Measurements from ENCODE around the gene TMEM120B.
"Not testable (repeated sequence)": the region's sequence is repeated elsewhere in the genome, so short reads cannot be mapped to it uniquely, and the experiment has no call there.

The TMEM120B gene

GRCh38 chr12:121751749-121752351 is 39.3 kb downstream of the TMEM120B start:
- TF ChIP-seq, protein P1, sequence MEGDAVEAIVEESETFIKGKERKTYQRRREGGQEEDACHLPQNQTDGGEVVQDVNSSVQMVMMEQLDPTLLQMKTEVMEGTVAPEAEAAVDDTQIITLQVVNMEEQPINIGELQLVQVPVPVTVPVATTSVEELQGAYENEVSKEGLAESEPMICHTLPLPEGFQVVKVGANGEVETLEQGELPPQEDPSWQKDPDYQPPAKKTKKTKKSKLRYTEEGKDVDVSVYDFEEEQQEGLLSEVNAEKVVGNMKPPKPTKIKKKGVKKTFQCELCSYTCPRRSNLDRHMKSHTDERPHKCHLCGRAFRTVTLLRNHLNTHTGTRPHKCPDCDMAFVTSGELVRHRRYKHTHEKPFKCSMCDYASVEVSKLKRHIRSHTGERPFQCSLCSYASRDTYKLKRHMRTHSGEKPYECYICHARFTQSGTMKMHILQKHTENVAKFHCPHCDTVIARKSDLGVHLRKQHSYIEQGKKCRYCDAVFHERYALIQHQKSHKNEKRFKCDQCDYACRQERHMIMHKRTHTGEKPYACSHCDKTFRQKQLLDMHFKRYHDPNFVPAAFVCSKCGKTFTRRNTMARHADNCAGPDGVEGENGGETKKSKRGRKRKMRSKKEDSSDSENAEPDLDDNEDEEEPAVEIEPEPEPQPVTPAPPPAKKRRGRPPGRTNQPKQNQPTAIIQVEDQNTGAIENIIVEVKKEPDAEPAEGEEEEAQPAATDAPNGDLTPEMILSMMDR (IDR thresholded peaks at IDR 0.05; ENCODE audit: low read depth, low read length): no peak
- H3K27me3 ChIP-seq (ENCODE audit: insufficient read depth, low read depth, severe bottlenecking): no peaks in the 10 kb centered on the region
- no peak for DNase-seq
- peaks cover 58% of the 10 kb centered on the region for H3K36me3 ChIP-seq
- H3K4me3 ChIP-seq (ENCODE audit: low read depth, low read length): no peak overlapping the region
- no peak overlapping the region for H3K27ac ChIP-seq
- no peaks in the 10 kb centered on the region for H3K9me3 ChIP-seq (ENCODE audit: severe bottlenecking)

DNA sequence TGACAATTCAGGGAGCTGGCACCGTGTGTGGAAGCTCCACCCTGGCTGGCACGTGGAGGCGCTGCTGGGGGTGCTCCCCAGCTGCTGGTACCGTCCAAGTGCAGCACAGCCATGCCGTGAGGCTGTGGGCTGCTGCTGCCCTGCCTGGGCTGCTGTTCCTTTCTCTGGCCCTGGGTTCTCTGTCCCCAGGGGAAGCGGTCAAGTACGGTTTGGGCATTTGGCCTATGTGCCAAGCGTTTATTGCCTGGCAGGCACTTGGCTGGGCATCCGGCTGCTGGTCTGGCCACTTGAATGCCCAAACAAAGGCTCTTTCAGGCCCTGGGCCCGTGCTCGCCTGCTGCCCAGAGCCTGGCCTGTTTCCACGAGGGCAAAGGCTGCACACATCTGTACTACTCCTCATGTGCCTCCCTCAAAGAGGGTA is 41.3 kb downstream of the TMEM120B start:
- no peak for DNase-seq
- H3K9me3 ChIP-seq (ENCODE audit: severe bottlenecking): no peaks in the 10 kb centered on the region
- H3K4me3 ChIP-seq (ENCODE audit: low read depth, low read length): no peak overlapping the region
- peaks cover 56% of the 10 kb centered on the region for H3K36me3 ChIP-seq
- H3K27me3 ChIP-seq (ENCODE audit: insufficient read depth, low read depth, severe bottlenecking): no peaks in the 10 kb centered on the region
- TF ChIP-seq, protein P1 (IDR thresholded peaks at IDR 0.05; ENCODE audit: low read depth, low read length): no peak
- H3K27ac ChIP-seq: no peak overlapping the region

- DNase-seq: no peak
- TF ChIP-seq, protein P1 (IDR thresholded peaks at IDR 0.05; ENCODE audit: low read depth, low read length): no peak
- no peaks in the 10 kb centered on the region for H3K9me3 ChIP-seq (ENCODE audit: severe bottlenecking)
- no peak overlapping the region for H3K4me3 ChIP-seq (ENCODE audit: low read depth, low read length)
- H3K27me3 ChIP-seq (ENCODE audit: insufficient read depth, low read depth, severe bottlenecking): no peaks in the 10 kb centered on the region
- peaks cover 51% of the 10 kb centered on the region for H3K36me3 ChIP-seq
- H3K27ac ChIP-seq: no peak overlapping the region
These were observed 42.3 kb downstream of the TMEM120B start for GRCh38 chr12:121754836-121755235.

- peaks cover 47% of the 10 kb centered on the region for H3K36me3 ChIP-seq
- DNase-seq: no peak
- no peak overlapping the region for H3K27ac ChIP-seq
- TF ChIP-seq, protein P1 (IDR thresholded peaks at IDR 0.05; ENCODE audit: low read depth, low read length): no peak
- H3K4me3 ChIP-seq (ENCODE audit: low read depth, low read length): no peak overlapping the region
- no peaks in the 10 kb centered on the region for H3K9me3 ChIP-seq (ENCODE audit: severe bottlenecking)
- no peaks in the 10 kb centered on the region for H3K27me3 ChIP-seq (ENCODE audit: insufficient read depth, low read depth, severe bottlenecking)
These were observed 43.0 kb downstream of the TMEM120B start for GRCh38 chr12:121755591-121755990.

DNA sequence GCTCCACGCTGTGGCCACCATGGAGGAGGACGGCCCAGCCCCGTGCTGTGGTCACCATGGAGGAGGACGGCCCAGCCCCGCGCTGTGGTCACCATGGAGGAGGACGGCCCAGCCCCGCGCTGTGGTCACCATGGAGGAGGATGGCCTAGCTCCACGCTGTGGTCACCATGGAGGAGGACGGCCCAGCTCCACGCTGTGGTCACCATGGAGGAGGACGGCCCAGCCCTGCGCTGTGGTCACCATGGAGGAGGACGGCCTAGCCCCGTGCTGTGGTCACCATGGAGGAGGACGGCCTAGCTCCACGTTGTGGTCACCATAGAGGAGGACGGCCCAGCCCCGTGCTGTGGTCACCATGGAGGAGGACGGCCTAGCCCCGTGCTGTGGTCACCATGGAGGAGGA is 46.0 kb downstream of the TMEM120B start:
- not testable (repeated sequence) for H3K4me3 ChIP-seq (ENCODE audit: low read depth, low read length); DNase-seq; H3K9me3 ChIP-seq (ENCODE audit: severe bottlenecking); H3K27me3 ChIP-seq (ENCODE audit: insufficient read depth, low read depth, severe bottlenecking); H3K27ac ChIP-seq
- peaks cover 45% of the 10 kb centered on the region for H3K36me3 ChIP-seq

- Histone ChIP-seq H3K4me3 (ENCODE audit: low read depth, low read length) (no peak overlapping the region), H3K9me3 (ENCODE audit: severe bottlenecking) (no peaks in the 10 kb centered on the region), H3K36me3 (peaks cover 48% of the 10 kb centered on the region), H3K27ac (no peak overlapping the region), H3K27me3 (ENCODE audit: insufficient read depth, low read depth, severe bottlenecking) (no peaks in the 10 kb centered on the region)
- TF ChIP-seq, protein P1 (IDR thresholded peaks at IDR 0.05; ENCODE audit: low read depth, low read length): no peak
- DNase-seq: no peak
These were observed 49.7 kb downstream of the TMEM120B start for GRCh38 chr12:121762269-121762668.

Measured in WERI-Rb-1 (cell line).